ENCODE measurements around the gene DAND5.

The DAND5 gene, protein sequence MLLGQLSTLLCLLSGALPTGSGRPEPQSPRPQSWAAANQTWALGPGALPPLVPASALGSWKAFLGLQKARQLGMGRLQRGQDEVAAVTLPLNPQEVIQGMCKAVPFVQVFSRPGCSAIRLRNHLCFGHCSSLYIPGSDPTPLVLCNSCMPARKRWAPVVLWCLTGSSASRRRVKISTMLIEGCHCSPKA

DNA sequence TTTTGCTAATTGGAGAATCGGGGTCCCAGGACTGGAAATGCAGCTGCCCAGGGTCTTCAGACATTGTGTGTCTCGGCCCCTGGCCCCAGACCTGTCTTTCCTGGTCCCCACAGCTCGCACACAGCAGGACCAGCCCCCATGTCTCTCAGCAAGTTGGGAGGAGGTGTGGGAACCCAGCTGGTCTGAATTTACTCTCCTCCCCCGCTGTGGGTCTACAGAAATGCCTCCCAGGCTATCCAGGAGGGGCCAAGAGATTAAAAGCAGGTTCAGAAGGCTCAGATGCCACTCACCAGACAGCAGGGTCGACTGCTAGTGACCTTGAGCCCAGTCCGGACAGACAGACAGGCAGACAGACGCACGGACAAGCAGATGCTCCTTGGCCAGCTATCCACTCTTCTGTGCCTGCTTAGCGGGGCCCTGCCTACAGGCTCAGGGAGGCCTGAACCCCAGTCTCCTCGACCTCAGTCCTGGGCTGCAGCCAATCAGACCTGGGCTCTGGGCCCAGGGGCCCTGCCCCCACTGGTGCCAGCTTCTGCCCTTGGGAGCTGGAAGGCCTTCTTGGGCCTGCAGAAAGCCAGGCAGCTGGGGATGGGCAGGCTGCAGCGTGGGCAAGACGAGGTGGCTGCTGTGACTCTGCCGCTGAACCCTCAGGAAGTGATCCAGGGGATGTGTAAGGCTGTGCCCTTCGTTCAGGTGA, at the start of gene DAND5:
Gene DAND5 (plus strand): TSS at position 285 of the 697 bp plus-strand sequence. CDS start 85 bp downstream, at position 370.
- DNase-seq: no peak

DNA sequence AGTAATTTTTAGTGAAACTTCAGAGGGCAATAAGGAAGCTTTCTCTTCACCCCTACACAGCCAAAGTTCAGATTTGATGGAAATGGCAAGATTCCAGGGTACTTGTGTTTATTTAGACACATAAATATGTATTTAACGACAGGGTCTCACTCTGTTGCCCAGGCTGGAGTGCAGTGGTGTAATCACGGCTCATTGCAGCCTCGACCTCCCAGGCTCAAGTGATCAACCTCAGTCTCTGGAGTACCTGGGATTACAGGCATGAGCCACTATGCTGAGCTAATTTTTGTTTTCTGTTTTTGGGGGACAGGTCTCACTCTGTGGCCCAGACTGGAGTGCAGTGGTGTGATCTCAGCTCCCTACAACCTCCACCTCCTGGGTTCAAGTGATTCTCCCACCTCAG, 48.3 kb upstream of the DAND5 start:
- DNase-seq: no peak

DNA sequence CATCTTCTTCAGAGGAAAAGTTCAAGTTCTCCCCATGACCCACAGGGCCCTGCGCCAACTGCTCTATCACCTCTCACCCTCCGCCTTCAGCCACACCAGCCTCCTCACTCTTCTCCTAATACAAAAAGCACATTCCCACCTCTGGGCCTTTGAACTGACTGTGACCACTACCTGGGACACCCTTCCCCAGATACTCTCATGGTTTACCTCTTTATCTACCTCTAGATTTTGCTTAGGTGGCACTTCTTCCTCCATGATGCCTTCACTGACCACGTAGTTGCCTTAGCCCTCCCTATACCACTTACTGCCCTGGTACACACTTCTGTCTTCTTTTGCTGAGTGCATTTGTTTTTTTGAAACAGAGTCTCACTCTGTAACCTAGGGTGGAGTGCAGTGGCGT, 46.4 kb upstream of the DAND5 start:
- no peak for DNase-seq

DNA sequence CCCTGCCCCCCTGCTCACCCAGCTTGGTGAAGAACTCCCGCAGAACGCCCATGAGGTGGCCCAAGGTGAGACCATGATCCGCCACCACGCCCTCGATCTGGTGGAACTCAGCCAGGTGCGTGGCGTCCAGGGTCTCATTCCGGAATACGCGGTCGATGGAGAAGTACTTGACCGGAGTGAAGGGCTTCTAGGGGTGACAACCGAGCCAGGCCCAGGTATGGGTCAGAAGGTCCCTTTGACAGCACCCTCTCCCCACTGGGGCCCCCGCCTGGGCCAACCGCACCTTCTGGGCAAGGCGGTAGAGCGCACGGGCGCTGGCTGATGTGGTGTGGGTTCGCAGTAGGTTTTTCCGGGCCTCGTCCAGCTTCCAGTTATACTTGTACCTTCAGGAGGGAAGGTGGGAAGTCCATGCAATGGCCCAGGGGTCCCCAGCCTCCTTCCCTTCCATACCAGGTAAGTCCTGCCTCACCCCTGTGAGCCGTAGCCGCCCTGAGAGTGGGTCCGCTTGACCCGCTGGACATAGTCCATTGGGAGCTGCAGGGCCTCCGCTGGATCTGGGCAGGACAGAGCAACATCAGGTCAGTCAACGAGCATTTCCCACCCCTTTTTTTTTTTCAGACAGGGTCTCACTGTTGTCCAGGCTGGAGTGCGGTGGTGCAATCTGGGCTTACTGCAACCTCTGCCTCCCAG, 44.6 kb upstream of the DAND5 start:
- DNase-seq: no peak

DNA sequence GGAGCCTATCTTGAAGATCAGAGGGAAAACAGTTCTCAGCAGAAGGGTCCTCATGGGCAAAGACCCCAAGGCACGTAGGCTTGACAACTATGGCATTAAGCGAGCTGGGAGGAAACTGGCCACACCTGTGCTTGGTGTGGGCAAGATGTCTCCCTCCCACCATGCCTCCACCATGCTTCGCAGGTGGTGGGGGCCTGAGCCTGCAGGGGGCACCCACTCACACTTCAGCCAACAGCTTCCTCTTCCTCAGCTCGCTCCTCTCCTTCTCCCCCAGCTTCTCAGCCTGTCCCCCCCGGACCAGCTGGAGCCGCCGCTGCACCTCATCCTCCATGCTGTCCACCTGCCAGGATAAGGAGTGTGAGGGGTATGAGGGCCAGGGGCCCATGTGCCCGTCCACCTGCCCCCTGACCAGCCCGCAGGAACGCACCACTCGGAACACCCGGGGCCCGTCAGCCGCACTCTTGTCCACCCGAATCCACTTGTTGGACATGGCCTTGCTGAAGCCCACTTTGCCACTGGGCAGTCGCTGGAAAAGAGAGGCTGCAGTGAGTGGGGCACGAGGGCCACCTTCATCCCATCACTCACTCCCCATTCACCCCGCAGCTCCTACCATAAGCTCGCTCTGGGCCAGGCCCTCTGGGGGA, 39.3 kb upstream of the DAND5 start:
- no peak for DNase-seq

DNA sequence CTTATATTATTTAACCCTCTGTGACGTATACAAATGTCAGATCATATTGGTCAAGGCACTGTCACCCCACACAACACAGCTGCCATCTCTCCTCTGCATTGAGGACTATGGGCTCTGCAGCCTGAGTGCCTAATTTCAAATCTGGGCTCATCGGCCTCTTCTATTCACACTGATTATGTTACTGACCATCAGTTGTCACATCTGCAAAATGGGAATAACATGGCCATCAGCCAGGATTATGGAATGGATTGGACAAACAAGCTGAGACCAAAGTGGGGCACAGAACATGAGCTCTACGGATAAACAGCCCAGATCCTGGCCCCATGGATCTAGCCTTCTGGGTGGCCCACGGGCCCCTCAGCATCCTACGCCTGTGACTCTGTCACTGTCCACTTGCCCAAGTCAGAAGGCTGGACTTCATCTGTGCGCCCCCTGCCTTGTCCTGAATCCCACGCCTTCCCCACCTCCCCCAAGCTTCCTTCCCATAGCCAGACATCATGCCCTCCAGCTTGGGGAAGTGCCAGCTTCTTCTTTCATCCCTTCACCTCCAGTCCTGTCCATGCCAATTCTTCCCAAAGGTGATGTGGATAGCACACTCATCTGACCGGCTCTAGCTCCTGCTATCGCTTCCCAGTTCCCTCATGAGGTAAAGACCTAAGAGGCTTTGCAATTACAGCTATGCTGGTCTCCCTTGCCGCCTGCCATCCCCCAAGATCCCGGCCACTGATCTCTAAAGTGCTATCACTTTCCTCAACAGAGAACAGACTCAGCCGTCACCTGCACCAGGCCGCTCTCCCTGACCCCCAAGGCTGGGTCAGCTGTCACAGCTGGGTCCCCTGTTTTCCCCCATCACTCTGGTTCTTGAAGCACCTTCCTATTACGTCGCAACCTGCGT, 36.7 kb upstream of the DAND5 start:
- DNase-seq: no peak

DNA sequence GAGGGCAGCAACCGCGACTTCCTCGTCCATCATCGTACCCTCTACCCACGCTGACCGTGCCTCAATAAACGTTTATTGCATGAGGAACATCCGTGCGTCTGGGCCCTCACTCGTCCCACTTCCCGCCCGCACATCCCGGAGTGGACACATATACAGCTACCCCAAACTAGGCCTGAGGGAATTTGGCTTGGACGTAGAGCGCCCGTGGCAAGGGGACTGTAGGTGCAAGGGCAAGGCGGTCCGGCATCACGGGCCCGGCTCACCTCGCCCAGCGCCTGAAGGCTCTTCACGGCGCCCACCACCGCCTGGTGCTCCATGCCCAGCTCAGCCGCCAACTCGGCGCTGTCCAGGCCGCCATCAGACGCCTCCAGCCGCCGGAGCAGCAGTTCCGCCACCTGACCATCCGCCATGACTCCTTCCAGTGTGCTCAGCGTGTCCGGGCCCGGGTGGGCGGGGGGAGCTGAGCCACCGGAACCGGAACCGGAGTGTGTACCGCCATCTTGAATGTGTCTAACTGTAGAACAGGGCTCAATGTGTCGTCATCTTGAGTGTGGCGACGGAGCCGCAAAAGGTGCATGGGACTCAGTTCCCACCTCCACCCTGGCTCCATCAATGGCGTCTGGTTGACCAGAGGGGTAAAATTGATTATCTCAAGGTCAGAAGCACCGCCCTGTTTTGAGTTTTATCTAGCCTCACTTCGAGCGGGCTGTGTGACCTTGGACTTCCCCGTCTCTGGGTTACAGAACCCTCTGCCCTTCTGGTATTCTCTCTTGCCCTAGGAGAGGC, 35.9 kb upstream of the DAND5 start, which contains the start of gene FARSA:
Gene FARSA (minus strand): TSS at position 425 of the 786 bp plus-strand sequence. CDS start 15 bp downstream, at position 410.
- peak; percentile 23 to 67 for DNase-seq

DNA sequence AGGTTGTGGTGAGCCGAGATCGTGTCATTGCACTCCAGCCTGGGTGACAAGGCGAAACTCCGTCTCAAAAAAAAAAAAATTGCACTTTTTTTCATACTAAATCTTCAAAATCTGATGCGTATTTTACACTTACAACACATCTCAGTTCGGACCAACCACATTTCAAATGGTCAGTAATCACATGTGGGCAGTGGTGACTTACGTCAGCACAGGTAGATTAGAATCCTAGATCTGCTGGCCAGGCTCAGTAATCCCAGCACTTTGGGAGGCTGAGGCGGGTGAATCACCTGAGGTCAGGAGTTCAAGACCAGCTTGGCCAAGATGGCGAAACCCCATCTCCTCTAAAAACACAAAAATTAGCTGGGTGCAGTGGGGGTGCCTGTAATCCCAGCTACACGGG, 34.3 kb upstream of the DAND5 start:
- no peak for DNase-seq

DNA sequence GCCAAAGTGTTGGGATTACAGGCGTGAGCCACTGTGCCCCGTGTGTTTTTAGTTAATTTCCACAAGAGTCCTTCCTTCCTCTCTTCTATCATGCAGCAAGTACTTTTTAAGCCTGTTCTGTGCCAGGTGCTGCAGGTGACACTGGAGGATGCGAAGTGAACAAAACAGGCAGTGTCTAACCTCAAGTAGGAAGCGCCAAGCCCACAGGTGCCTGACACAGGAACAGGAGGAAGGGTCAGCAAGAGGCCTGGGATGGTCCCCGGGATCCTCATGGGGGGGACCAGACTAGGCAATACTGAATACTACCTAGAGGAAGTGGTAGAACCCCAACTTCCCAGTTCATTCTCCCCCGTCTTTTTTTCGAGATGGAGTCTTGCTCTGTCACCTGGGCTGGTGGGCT, 32.8 kb upstream of the DAND5 start:
- no peak for DNase-seq

DNA sequence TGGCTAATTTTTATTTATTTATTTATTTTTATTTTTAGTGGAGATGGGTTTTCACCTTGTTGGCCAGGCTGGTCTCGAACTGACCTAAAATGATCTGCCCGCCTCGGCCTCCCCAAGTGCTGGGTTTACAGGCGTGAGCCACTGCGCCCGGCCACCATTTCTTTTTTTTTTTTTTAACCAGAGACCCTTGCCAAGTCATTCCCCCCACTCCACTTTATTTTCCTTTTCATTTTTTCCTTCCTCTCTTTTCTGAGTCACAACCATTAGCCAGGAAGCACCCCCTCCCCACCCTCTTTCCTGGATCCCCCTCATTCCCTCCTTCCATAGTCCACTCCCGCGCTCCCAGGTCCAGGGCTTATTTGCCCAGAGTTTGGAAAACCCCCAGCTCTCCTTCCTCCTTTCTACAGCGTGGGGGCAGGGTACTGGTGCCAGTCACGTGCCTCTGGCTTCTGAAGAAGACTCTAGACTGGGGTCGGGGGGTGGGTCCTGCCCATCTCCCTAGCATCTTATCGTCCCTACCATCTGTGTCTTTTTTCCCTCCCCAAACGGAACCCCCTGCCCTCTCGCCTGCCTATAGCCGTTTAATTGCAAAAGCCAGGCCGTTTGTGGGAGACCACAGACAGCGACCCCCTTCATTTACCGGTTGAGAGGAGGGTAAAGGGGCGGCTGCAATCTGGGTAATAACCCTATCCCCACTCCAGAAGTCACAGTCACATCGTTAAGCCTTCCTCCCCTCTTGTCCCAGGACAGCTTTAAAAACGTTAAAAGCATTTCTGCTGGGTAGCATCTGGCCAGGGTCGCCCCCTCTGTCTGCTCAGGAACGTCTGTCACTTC, 32.1 kb upstream of the DAND5 start:
- DNase-seq: no peak

DNA sequence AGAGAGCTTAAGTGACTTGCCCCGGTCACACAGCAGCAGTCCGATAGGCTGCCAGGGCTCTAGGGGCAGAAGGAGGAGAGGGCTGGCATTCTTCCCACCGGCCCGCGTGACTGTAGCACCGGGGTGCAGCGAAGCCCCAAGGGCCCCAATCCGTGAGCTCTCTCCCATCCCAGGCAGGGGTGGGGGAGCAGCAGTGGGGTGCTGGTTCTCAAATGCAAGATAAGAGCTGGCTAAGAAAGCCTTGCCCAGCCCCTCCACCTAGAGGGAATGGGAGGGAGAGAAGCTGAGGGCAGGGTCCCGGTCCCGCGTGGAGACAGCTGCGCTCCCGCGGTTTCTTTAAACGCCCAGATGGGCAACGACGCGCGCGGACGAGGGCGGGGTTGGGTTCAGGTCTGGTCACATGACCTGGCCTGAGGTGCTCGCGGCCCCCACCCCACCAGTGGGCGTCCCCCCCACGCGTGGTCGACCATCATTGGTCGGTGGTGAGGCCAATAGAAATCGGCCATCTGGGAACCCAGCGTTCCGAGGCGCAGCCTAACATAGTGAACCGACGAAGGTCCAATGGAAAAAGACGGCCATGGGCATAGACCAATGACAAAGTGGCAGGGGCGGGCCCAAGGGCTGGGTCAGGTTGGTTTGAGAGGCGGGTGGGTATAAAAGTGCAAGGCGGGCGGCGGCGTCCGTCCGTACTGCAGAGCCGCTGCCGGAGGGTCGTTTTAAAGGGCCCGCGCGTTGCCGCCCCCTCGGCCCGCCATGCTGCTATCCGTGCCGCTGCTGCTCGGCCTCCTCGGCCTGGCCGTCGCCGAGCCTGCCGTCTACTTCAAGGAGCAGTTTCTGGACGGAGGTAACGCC, 31.2 kb upstream of the DAND5 start, which contains the start of gene CALR:
Gene CALR (plus strand): TSS at position 683 of the 852 bp plus-strand sequence. CDS start 71 bp downstream, at position 754.
- DNase-seq: peak; percentile 91 to 93

DNA sequence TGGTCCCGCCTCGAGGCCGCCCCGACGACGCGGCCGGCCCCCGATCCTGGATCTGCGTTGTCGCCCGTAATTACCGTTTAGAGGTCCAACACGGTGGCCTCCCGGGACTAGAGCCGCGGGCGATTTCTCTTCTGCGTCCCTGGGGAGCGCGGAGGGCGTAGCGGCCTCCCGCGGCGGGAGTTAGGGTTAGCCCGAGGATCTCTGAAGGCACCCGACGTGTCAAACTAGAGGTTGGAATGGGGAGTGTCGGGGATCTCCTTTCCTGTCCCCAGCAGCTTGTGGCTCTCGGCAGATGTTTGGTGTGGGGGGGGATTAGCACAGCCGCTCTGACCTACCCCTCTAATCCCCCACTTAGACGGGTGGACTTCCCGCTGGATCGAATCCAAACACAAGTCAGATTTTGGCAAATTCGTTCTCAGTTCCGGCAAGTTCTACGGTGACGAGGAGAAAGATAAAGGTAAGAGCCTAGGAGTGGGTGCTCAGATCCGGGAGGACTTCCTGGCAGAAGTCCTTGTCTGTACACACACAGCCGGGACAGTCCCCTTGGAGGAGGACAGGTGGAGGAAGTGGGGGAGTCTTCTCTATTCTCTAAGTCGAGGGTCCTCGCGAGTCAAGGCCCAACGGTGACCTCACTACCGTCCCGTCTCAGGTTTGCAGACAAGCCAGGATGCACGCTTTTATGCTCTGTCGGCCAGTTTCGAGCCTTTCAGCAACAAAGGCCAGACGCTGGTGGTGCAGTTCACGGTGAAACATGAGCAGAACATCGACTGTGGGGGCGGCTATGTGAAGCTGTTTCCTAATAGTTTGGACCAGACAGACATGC, 30.4 kb upstream of the DAND5 start:
- no peak for DNase-seq

DNA sequence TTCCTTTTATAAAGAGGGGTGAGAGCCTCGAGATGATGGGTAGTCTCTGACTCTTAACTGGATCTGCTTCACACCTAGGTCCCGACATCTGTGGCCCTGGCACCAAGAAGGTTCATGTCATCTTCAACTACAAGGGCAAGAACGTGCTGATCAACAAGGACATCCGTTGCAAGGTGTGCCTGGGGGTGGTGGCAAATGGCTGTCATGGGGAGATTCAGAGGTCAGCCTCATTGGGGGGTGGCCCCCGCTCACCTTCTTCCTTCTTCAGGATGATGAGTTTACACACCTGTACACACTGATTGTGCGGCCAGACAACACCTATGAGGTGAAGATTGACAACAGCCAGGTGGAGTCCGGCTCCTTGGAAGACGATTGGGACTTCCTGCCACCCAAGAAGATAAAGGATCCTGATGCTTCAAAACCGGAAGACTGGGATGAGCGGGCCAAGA, 29.4 kb upstream of the DAND5 start:
- no peak for DNase-seq

DNA sequence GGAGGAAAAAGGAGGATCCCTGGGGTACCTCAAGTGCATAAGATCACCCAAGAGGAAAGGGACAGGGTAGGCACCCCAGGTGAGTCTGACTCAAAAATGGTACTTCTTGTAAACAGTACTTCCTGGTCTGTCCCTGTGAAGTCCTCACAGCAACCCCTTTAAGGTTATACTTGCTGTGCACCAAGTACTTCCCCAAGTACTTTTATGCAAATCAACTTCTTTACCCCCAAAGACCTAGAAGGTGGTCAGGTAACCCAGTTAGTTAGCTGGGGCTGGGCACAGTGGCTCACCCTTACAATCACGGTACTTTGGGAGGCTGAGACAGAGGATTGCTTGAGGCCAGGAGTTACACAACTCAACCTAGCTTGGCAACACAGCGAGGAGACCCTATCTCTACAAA, 28.5 kb upstream of the DAND5 start:
- DNase-seq: no peak

DNA sequence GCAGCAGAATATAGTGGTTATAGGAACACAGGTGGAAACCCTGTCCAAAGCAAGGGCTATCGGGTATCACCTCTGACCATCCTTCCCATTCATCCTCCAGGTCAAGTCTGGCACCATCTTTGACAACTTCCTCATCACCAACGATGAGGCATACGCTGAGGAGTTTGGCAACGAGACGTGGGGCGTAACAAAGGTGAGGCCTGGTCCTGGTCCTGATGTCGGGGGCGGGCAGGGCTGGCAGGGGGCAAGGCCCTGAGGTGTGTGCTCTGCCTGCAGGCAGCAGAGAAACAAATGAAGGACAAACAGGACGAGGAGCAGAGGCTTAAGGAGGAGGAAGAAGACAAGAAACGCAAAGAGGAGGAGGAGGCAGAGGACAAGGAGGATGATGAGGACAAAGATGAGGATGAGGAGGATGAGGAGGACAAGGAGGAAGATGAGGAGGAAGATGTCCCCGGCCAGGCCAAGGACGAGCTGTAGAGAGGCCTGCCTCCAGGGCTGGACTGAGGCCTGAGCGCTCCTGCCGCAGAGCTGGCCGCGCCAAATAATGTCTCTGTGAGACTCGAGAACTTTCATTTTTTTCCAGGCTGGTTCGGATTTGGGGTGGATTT, 25.8 kb upstream of the DAND5 start:
- DNase-seq: no peak

DNA sequence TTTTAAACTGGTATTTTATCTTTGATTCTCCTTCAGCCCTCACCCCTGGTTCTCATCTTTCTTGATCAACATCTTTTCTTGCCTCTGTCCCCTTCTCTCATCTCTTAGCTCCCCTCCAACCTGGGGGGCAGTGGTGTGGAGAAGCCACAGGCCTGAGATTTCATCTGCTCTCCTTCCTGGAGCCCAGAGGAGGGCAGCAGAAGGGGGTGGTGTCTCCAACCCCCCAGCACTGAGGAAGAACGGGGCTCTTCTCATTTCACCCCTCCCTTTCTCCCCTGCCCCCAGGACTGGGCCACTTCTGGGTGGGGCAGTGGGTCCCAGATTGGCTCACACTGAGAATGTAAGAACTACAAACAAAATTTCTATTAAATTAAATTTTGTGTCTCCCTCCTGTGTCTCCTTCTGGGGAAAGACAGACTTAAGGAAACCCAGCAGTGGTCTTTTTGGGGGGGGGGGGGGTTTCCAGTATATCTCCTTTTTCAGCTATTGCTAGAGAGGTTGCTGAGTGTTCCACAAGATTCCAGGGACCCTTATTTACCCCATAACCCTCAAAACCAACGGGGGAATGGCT, 25.2 kb upstream of the DAND5 start:
- no peak for DNase-seq

DNA sequence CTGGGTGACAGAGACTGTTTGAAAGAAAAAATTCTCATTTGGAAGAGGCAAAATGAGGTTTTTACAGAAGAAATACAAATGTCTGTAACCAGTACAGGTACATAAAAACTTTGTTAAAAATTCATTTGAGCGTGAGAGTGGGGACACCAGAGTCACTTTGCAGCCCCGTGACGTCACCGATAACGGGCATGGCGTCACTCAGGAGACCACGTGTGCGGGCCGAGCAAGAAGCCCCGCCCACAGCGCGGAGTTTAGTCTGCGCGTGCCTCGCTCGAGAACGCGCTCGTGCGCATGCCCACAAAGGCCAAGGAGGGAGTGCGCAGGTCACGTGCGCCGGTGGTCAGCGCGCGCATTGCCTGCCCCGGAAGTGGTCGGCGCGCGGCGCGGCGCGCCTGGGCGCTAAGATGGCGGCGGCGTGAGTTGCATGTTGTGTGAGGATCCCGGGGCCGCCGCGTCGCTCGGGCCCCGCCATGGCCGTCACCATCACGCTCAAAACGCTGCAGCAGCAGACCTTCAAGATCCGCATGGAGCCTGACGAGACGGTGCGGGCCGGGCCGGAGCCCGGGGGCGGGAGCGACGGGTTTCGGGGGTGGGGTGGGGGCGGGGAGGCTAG, 23.8 kb upstream of the DAND5 start, which contains the start of gene RAD23A:
Gene RAD23A (plus strand): TSS at position 384 of the 613 bp plus-strand sequence. CDS start 87 bp downstream, at position 471.
- DNase-seq: peak; percentile 84 to 92

All from NCI-H187 (cell line).